HepG2 (cell line): Measurements from ENCODE around the gene CAPN9.

Experiments used
- CREB1 ChIP-seq, 2 experiments: fragments of 450-650 bp in 1 of 2; IDR thresholded peaks; 2 replicates each; pipeline ENCODE4 v1.6.1; 2016 to 2017; ENCODE audit warnings: control low read depth in 1 of 2, mild to moderate bottlenecking in 1 of 2, missing compliant biosample characterization in 1 of 2, missing genetic modification characterization in 1 of 2
- FLYWCH1 ChIP-seq: sonication (generic); formaldehyde crosslinking; IDR thresholded peaks from 2 replicates; pipeline ENCODE4 v1.8.1; 2023; ENCODE audit warnings: mild to moderate bottlenecking, missing genetic modification reagents
- FOXJ3 ChIP-seq: sonication (generic); formaldehyde crosslinking; IDR thresholded peaks from 2 replicates; pipeline ENCODE4 v1.4.0; 2020; ENCODE audit warnings: missing genetic modification reagents, mild to moderate bottlenecking, borderline replicate concordance
- JUNB ChIP-seq: sonication (generic); formaldehyde crosslinking; IDR thresholded peaks from 2 replicates; pipeline ENCODE4 v1.8.0; 2022; ENCODE audit warnings: missing genetic modification reagents, mild to moderate bottlenecking, borderline replicate concordance
- KLF9 ChIP-seq: IDR thresholded peaks from 2 replicates; pipeline ENCODE4 v1.6.1; 2016; ENCODE audit warnings: low read depth
- NR3C1 ChIP-seq: sonication (generic); formaldehyde crosslinking; IDR thresholded peaks from 2 replicates; pipeline ENCODE4 v1.4.0; 2020; ENCODE audit warnings: missing genetic modification reagents
- POLR2AphosphoS5 ChIP-seq: IDR thresholded peaks from 2 replicates; pipeline ENCODE4 v1.6.1; 2012; ENCODE audit warnings: low read depth, low read length
- RFX5 ChIP-seq: IDR thresholded peaks from 2 replicates; pipeline ENCODE4 v1.6.1; 2011; ENCODE audit warnings: low read depth, low read length, improper control_type of control experiment
- ZNF749 ChIP-seq: sonication (generic); formaldehyde crosslinking; IDR thresholded peaks from 2 replicates; pipeline ENCODE4 v1.8.0; 2022; ENCODE audit warnings: mild to moderate bottlenecking, missing genetic modification reagents, moderate library complexity, borderline replicate concordance
- ZNF790 ChIP-seq: sonication (generic); formaldehyde crosslinking; IDR thresholded peaks from 2 replicates; pipeline ENCODE4 v1.8.0; 2022; ENCODE audit warnings: missing genetic modification reagents, mild to moderate bottlenecking, borderline replicate concordance
- TF ChIP-seq, protein P1 (sequence below): IDR thresholded peaks from 2 replicates; pipeline ENCODE4 v1.6.1; 2016; ENCODE audit warnings: low read depth, missing genetic modification reagents, missing compliant biosample characterization
- TF ChIP-seq, protein P2 (sequence below): sonication (generic); formaldehyde crosslinking; IDR thresholded peaks from 2 replicates; pipeline ENCODE4 v1.4.0; 2020; ENCODE audit warnings: missing genetic modification reagents
- TF ChIP-seq, protein P3 (sequence below): sonication (generic); formaldehyde crosslinking; IDR thresholded peaks from 2 replicates; pipeline ENCODE4 v1.5.0; 2020; ENCODE audit warnings: mild to moderate bottlenecking, missing genetic modification reagents, moderate library complexity

DNA sequence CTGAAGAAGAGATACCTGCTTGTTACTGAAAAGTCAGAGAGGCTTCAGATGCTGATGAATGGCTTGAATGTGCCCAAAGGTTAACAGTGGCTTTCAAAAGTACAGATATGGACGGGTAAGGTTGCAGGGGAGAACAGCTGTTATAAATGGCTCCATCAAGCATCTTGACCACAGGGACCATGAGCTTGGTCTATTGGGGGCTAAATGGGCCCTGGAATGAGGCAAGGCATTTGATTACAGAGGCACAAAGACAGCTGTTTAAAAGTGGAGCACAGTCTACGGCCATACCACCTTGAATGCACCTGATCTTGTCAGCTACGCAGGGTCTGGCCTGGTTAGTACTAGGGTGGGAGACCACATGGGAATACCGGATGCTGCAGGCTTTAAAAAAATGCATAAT, 72.8 kb downstream of the CAPN9 start:
- TF ChIP-seq NR3C1 (CRISPR knock-in tag): no peak
- no peak for TF ChIP-seq RFX5
- TF ChIP-seq, protein P1, sequence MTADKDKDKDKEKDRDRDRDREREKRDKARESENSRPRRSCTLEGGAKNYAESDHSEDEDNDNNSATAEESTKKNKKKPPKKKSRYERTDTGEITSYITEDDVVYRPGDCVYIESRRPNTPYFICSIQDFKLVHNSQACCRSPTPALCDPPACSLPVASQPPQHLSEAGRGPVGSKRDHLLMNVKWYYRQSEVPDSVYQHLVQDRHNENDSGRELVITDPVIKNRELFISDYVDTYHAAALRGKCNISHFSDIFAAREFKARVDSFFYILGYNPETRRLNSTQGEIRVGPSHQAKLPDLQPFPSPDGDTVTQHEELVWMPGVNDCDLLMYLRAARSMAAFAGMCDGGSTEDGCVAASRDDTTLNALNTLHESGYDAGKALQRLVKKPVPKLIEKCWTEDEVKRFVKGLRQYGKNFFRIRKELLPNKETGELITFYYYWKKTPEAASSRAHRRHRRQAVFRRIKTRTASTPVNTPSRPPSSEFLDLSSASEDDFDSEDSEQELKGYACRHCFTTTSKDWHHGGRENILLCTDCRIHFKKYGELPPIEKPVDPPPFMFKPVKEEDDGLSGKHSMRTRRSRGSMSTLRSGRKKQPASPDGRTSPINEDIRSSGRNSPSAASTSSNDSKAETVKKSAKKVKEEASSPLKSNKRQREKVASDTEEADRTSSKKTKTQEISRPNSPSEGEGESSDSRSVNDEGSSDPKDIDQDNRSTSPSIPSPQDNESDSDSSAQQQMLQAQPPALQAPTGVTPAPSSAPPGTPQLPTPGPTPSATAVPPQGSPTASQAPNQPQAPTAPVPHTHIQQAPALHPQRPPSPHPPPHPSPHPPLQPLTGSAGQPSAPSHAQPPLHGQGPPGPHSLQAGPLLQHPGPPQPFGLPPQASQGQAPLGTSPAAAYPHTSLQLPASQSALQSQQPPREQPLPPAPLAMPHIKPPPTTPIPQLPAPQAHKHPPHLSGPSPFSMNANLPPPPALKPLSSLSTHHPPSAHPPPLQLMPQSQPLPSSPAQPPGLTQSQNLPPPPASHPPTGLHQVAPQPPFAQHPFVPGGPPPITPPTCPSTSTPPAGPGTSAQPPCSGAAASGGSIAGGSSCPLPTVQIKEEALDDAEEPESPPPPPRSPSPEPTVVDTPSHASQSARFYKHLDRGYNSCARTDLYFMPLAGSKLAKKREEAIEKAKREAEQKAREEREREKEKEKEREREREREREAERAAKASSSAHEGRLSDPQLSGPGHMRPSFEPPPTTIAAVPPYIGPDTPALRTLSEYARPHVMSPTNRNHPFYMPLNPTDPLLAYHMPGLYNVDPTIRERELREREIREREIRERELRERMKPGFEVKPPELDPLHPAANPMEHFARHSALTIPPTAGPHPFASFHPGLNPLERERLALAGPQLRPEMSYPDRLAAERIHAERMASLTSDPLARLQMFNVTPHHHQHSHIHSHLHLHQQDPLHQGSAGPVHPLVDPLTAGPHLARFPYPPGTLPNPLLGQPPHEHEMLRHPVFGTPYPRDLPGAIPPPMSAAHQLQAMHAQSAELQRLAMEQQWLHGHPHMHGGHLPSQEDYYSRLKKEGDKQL (CRISPR knock-in tag): no peak
- TF ChIP-seq, protein P2, sequence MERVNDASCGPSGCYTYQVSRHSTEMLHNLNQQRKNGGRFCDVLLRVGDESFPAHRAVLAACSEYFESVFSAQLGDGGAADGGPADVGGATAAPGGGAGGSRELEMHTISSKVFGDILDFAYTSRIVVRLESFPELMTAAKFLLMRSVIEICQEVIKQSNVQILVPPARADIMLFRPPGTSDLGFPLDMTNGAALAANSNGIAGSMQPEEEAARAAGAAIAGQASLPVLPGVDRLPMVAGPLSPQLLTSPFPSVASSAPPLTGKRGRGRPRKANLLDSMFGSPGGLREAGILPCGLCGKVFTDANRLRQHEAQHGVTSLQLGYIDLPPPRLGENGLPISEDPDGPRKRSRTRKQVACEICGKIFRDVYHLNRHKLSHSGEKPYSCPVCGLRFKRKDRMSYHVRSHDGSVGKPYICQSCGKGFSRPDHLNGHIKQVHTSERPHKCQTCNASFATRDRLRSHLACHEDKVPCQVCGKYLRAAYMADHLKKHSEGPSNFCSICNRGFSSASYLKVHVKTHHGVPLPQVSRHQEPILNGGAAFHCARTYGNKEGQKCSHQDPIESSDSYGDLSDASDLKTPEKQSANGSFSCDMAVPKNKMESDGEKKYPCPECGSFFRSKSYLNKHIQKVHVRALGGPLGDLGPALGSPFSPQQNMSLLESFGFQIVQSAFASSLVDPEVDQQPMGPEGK (CRISPR knock-in tag): no peak
- TF ChIP-seq ZNF790 (CRISPR knock-in tag): no peak
- TF ChIP-seq KLF9 (CRISPR knock-in tag): no peak
- no peak for TF ChIP-seq FOXJ3 (CRISPR knock-in tag)
- TF ChIP-seq, protein P3, sequence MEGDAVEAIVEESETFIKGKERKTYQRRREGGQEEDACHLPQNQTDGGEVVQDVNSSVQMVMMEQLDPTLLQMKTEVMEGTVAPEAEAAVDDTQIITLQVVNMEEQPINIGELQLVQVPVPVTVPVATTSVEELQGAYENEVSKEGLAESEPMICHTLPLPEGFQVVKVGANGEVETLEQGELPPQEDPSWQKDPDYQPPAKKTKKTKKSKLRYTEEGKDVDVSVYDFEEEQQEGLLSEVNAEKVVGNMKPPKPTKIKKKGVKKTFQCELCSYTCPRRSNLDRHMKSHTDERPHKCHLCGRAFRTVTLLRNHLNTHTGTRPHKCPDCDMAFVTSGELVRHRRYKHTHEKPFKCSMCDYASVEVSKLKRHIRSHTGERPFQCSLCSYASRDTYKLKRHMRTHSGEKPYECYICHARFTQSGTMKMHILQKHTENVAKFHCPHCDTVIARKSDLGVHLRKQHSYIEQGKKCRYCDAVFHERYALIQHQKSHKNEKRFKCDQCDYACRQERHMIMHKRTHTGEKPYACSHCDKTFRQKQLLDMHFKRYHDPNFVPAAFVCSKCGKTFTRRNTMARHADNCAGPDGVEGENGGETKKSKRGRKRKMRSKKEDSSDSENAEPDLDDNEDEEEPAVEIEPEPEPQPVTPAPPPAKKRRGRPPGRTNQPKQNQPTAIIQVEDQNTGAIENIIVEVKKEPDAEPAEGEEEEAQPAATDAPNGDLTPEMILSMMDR: no peak
- no peak for TF ChIP-seq POLR2AphosphoS5
- TF ChIP-seq ZNF749 (CRISPR knock-in tag): no peak
- TF ChIP-seq JUNB (CRISPR knock-in tag): no peak
- TF ChIP-seq CREB1 (IDR thresholded peaks at IDR 0.05): no peak
- TF ChIP-seq CREB1 (CRISPR knock-in tag; IDR thresholded peaks at IDR 0.05): no peak
- no peak for TF ChIP-seq FLYWCH1
